ENCODE data around the gene KIAA0825.

Gene KIAA0825

DNA sequence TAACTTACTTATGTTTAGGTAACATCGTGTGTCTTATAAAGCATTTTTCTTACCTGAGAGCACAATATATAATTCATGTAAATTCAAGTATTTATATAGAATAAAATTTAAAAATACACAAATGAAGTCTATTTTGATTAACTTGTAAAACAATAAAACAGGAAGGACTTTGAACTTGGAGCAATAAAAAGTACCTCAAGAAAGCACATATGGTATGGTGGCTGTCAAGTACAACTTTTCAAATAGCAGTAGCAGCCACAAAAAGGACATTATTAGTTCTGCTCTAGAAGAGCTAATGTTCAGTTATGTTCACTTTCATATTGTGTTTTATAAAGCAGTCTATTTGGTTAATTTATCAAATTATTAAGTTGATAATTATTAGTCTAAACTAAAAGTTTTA is 31.5 kb upstream of the KIAA0825 start:
- DNase-seq (ENCODE audit: low spot score) = no peak
- TF ChIP-seq, protein P1, sequence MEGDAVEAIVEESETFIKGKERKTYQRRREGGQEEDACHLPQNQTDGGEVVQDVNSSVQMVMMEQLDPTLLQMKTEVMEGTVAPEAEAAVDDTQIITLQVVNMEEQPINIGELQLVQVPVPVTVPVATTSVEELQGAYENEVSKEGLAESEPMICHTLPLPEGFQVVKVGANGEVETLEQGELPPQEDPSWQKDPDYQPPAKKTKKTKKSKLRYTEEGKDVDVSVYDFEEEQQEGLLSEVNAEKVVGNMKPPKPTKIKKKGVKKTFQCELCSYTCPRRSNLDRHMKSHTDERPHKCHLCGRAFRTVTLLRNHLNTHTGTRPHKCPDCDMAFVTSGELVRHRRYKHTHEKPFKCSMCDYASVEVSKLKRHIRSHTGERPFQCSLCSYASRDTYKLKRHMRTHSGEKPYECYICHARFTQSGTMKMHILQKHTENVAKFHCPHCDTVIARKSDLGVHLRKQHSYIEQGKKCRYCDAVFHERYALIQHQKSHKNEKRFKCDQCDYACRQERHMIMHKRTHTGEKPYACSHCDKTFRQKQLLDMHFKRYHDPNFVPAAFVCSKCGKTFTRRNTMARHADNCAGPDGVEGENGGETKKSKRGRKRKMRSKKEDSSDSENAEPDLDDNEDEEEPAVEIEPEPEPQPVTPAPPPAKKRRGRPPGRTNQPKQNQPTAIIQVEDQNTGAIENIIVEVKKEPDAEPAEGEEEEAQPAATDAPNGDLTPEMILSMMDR (conservative IDR thresholded peaks at IDR 0.05; ENCODE audit: low read depth) = no peak
- H3K27ac ChIP-seq = no peak overlapping the region
- POLR2A ChIA-PET (ENCODE audit: low non-redundant PET) = interaction anchor here (0.7 kb wide), 1 partner anchor 1501 kb away, joined by 6 read pairs; no protein-coding TSS in a partner anchor
- CTCF ChIA-PET = no interaction called here

DNA sequence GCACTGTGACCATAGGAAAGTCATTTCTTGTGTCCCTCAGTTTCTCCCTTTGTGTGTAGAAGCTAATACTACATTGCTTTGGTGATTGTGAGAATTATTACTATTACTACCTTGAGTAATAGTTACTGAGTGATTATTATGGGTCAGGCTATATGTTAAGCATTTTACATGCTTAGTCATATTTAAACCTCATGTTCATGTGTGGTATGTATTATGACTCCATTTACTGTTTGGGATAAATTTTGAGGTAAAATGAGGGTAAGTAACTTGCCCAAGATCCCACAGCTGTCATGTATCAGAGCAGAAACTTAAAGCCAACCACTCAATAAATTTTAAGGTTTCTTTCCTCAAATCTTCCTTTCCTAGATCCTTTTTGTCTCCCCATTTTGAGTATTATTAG is 28.4 kb upstream of the KIAA0825 start:
- no peak for DNase-seq (ENCODE audit: low spot score)
- POLR2A ChIA-PET (ENCODE audit: low non-redundant PET) = no interaction called here
- CTCF ChIA-PET = interaction anchor here (0.6 kb wide), 1 partner anchor 193 kb away, joined by 3 read pairs; no protein-coding TSS in a partner anchor
- no peak overlapping the region for H3K27ac ChIP-seq
- TF ChIP-seq, protein P1 (conservative IDR thresholded peaks at IDR 0.05; ENCODE audit: low read depth) = no peak

DNA sequence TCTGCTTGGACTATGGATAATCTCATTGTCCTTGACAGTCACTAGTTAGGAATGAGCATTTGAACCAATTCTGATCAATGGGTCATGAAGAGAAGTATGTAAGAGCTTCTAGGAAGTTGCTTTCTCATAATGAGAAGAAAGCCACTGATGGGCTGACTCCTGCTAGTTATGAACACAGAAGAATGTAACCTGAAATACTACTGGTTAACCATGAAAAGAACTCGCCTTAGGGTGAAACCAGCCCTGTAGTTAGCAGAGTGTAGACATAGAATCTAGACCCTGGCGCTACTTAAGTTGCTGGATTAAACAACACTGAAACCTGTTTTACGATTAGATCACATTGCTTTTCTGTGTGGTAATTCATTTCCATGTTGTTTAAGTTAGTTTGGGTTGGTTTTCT is 26.6 kb upstream of the KIAA0825 start:
- DNase-seq (ENCODE audit: low spot score) = no peak
- ChIA-PET POLR2A (ENCODE audit: low non-redundant PET) (no interaction called here), CTCF (no interaction called here)
- TF ChIP-seq, protein P1 (conservative IDR thresholded peaks at IDR 0.05; ENCODE audit: low read depth) = no peak
- no peak overlapping the region for H3K27ac ChIP-seq

DNA sequence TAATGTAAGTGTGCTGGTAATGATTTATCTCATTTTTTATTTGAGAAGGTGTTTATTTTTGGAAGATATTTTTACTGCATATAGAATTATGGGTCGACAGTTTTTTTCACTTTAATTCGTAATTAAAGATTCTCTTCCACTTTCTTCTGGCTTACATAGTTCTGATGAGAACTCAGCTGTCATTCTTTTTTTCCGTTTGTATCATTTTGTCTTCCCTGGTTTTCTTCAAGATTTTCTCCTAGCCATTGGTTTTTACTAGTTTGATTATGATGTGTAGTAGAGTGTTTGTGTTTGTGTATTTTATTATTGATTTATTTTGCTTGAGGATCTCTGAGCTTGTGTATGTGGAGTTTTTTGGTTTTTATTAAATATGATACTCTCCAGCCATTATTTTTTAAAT is 21.8 kb upstream of the KIAA0825 start:
- ChIA-PET CTCF (no interaction called here), POLR2A (ENCODE audit: low non-redundant PET) (no interaction called here)
- TF ChIP-seq, protein P1 (conservative IDR thresholded peaks at IDR 0.05; ENCODE audit: low read depth) = no peak
- no peak overlapping the region for H3K27ac ChIP-seq
- DNase-seq (ENCODE audit: low spot score) = no peak

DNA sequence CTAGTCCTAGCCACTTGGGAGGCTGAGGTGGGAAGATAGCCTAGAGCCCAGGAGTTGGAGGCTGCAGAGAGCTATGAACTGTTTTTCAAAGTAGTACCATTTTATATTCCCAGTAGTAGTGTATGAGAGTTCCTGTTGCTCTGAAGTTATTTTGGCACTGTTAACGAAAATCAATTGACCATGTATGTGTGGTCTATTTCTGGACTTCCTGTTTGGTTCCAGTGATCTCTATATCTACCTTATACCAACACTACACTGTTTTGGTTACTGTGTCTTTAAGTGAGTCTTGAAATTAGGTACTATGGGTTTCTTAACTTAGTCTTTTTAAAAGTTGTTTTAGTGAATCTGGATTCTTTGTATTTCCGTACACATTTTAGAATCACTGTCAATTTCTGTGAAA is 13.6 kb upstream of the KIAA0825 start:
- TF ChIP-seq, protein P1 (conservative IDR thresholded peaks at IDR 0.05; ENCODE audit: low read depth) = no peak
- CTCF ChIA-PET = no interaction called here
- no peak overlapping the region for H3K27ac ChIP-seq
- DNase-seq (ENCODE audit: low spot score) = no peak
- POLR2A ChIA-PET (ENCODE audit: low non-redundant PET) = no interaction called here

DNA sequence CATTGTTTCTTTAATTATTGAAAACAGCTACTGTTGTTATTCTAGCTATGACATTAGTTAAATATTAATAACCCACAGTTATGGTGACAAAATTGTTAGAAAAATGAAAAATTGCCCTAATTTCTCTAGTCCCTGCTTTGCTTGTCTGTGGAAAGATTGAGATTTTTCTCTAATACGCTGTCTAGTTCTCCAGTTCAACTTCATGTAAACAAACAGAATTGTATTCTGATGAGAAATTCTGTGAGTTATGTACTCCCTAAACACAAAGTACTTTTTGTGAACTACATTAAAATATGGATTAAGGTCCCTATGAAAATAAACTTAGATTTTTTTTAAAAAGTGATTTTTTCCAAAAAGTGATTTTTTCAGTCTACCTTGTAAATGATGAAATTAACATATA is 8.8 kb upstream of the KIAA0825 start:
- ChIA-PET CTCF (no interaction called here), POLR2A (ENCODE audit: low non-redundant PET) (no interaction called here)
- H3K27ac ChIP-seq = no peak overlapping the region
- no peak for DNase-seq (ENCODE audit: low spot score)
- TF ChIP-seq, protein P1 (conservative IDR thresholded peaks at IDR 0.05; ENCODE audit: low read depth) = no peak

DNA sequence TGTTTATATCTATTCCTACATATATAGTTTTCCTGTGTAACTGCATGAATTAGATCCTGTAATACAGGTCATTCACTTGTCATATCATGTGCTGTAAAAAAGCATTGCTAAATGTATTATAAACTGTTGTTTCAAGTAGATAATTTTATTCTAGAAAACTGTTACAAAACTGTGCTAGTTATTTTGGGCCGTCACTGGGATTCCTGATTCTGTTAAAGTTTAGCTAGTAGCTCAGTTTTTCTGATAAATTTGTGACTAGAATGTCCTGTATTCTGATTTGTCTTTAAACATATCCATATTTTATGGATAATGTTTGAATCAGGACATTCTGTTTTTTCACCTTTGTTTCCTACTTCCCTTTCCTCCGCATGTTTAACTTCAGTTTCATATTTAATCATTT is 5.5 kb upstream of the KIAA0825 start:
- ChIA-PET CTCF (no interaction called here), POLR2A (ENCODE audit: low non-redundant PET) (no interaction called here)
- DNase-seq (ENCODE audit: low spot score) = no peak
- TF ChIP-seq, protein P1 (conservative IDR thresholded peaks at IDR 0.05; ENCODE audit: low read depth) = no peak
- H3K27ac ChIP-seq = no peak overlapping the region

All from RWPE1 (cell line).